IMR-90 (cell line): Measurements from ENCODE around the gene CDIP1. TPM values are rescaled to one million over a fixed set of nuclear protein-coding genes. Genes with fewer than 3 reads are reported as not detected.

Experiments used
- ATAC-seq: fragments of 200-7000 bp; cut with Tn5 transposase; 2 replicates; pipeline ENCODE4 v1.9.1; 2020; ENCODE audit warnings: low read depth, mild to moderate bottlenecking, moderate library complexity
- BruUV-seq: library from RNA; stranded (reverse); fragments of 400-500 nt; replicated peaks from 2 replicates; lab custom pipeline; 2021; lab: Mats Ljungman, UMichigan
- CTCF ChIA-PET: fragments of 300-600 bp; formaldehyde crosslinking; extraction: SDS; loops from one replicate; lab custom pipeline; 2021; ENCODE audit warnings: antibody characterized with exemption; lab: Yijun Ruan, JAX
- POLR2A ChIA-PET: fragments of 300-600 bp; sonication (Branson Sonifier 250); formaldehyde crosslinking; loops from one replicate; lab custom pipeline; 2022; ENCODE audit warnings: antibody characterized with exemption; ENCODE audit not compliant: unreplicated experiment; lab: Charles Lee
- DNase-seq: peaks from one replicate; pipeline ENCODE4 v3.0.0; 2013
- H2AFZ ChIP-seq: replicated peaks from 2 replicates; pipeline ENCODE3; 2013; ENCODE audit warnings: low read length, mild to moderate bottlenecking; ENCODE audit not compliant: poor library complexity
- H2AK5ac ChIP-seq: 2 replicates; pipeline ENCODE4 v1.6.1; 2013; ENCODE audit warnings: low read depth, low read length, inconsistent platforms
- H2AK9ac ChIP-seq: replicated peaks from 2 replicates; pipeline ENCODE3; 2013; ENCODE audit warnings: mild to moderate bottlenecking, low read depth, low read length, moderate library complexity; ENCODE audit not compliant: poor library complexity
- H2BK120ac ChIP-seq: 2 replicates; pipeline ENCODE4 v1.6.1; 2013; ENCODE audit warnings: low read depth, low read length, inconsistent platforms
- H2BK15ac ChIP-seq: 3 replicates; pipeline ENCODE4 v1.6.1; 2013; ENCODE audit warnings: low read depth, low read length, inconsistent platforms
- H2BK20ac ChIP-seq: 2 replicates; pipeline ENCODE4 v1.6.1; 2013; ENCODE audit warnings: low read depth, mild to moderate bottlenecking, inconsistent platforms, low read length, moderate library complexity
- H2BK5ac ChIP-seq: 2 replicates; pipeline ENCODE4 v1.6.1; 2013; ENCODE audit warnings: mild to moderate bottlenecking, low read depth, low read length, inconsistent platforms; ENCODE audit not compliant: poor library complexity, severe bottlenecking
- H3K14ac ChIP-seq: replicated peaks from 2 replicates; pipeline ENCODE4 v1.6.1; 2013; ENCODE audit warnings: low read depth, low read length, inconsistent platforms
- H3K18ac ChIP-seq: 2 replicates; pipeline ENCODE4 v1.6.1; 2013; ENCODE audit warnings: low read depth, low read length, control low read depth
- H3K23ac ChIP-seq: 2 replicates; pipeline ENCODE4 v1.6.1; 2013; ENCODE audit warnings: low read depth, low read length, inconsistent platforms
- H3K27ac ChIP-seq: 2 replicates; pipeline ENCODE4 v1.5.1; 2013; ENCODE audit warnings: mild to moderate bottlenecking, control low read depth, low read length; ENCODE audit not compliant: insufficient read depth
- H3K27me3 ChIP-seq: 2 replicates; pipeline ENCODE4 v1.6.1; 2013; ENCODE audit warnings: low read length; ENCODE audit not compliant: control insufficient read depth, insufficient read depth
- H3K36me3 ChIP-seq: 2 replicates; pipeline ENCODE4 v1.6.1; 2013; ENCODE audit warnings: low read length, mixed read lengths; ENCODE audit not compliant: control insufficient read depth, insufficient read depth
- H3K4ac ChIP-seq: 2 replicates; pipeline ENCODE4 v1.6.1; 2013; ENCODE audit warnings: low read depth, low read length, inconsistent platforms
- H3K4me1 ChIP-seq: 2 replicates; pipeline ENCODE4 v1.6.1; 2013; ENCODE audit warnings: low read length, mixed read lengths; ENCODE audit not compliant: control insufficient read depth, insufficient read depth
- H3K4me2 ChIP-seq: 2 replicates; pipeline ENCODE4 v1.6.1; 2013; ENCODE audit warnings: low read depth, mild to moderate bottlenecking, control low read depth, low read length, moderate library complexity
- H3K4me3 ChIP-seq: 2 replicates; pipeline ENCODE4 v1.5.1; 2013; ENCODE audit warnings: low read depth, mild to moderate bottlenecking, control low read depth, low read length, moderate library complexity; ENCODE audit not compliant: insufficient read depth
- H3K56ac ChIP-seq: 2 replicates; pipeline ENCODE4 v1.6.1; 2013; ENCODE audit warnings: low read length, inconsistent platforms; ENCODE audit not compliant: insufficient read depth; ENCODE audit errors: extremely low read depth
- H3K79me1 ChIP-seq, 2 experiments: 2 replicates each; pipeline ENCODE4 v1.6.1; 2013; ENCODE audit warnings: low read length in 2 of 2, inconsistent platforms in 1 of 2, low read depth in 1 of 2
- H3K9ac ChIP-seq: 2 replicates; pipeline ENCODE4 v1.6.1; 2013; ENCODE audit warnings: low read depth, low read length, control low read depth
- H3K9me1 ChIP-seq: 2 replicates; pipeline ENCODE4 v1.6.1; 2013; ENCODE audit warnings: low read length, inconsistent platforms; ENCODE audit not compliant: insufficient read depth
- H3K9me3 ChIP-seq: 2 replicates; pipeline ENCODE4 v1.6.1; 2013; ENCODE audit warnings: low read length; ENCODE audit not compliant: control insufficient read depth, insufficient read depth
- H4K20me1 ChIP-seq: 2 replicates; pipeline ENCODE4 v1.6.1; 2013; ENCODE audit warnings: low read length, inconsistent platforms; ENCODE audit not compliant: insufficient read depth
- H4K5ac ChIP-seq: 2 replicates; pipeline ENCODE4 v1.6.1; 2013; ENCODE audit warnings: mild to moderate bottlenecking, low read depth, low read length, control low read depth
- H4K8ac ChIP-seq, 2 experiments: 2 replicates each; pipeline ENCODE4 v1.6.1; 2013; ENCODE audit warnings: low read depth in 2 of 2, low read length in 2 of 2, control low read depth in 1 of 2, inconsistent platforms in 1 of 2
- H4K91ac ChIP-seq: 2 replicates; pipeline ENCODE4 v1.6.1; 2013; ENCODE audit warnings: low read depth, low read length, inconsistent platforms; ENCODE audit not compliant: insufficient read depth
- FOS ChIP-seq: fragments of 150-350 bp; IDR thresholded peaks from 2 replicates; pipeline ENCODE4 v1.6.1; 2016; ENCODE audit warnings: low read depth, low read length
- MAZ ChIP-seq: IDR thresholded peaks from 2 replicates; pipeline ENCODE4 v1.6.1; 2012; ENCODE audit warnings: low read depth, mild to moderate bottlenecking, low read length, improper control_type of control experiment, moderate library complexity, borderline replicate concordance
- NFE2L2 ChIP-seq: fragments of 150-350 bp; IDR thresholded peaks from 2 replicates; pipeline ENCODE4 v1.6.1; 2016; ENCODE audit warnings: low read depth, mild to moderate bottlenecking, low read length
- RCOR1 ChIP-seq: IDR thresholded peaks from 2 replicates; pipeline ENCODE4 v1.6.1; 2012; ENCODE audit warnings: mild to moderate bottlenecking, low read length, improper control_type of control experiment; ENCODE audit not compliant: insufficient replicate concordance
- RFX5 ChIP-seq: IDR thresholded peaks from 2 replicates; pipeline ENCODE4 v1.8.0; 2012; ENCODE audit warnings: low read depth, mild to moderate bottlenecking, low read length, moderate library complexity
- SMC3 ChIP-seq: fragments of 150-350 bp; IDR thresholded peaks from 2 replicates; pipeline ENCODE4 v1.6.1; 2016; ENCODE audit warnings: low read depth, mild to moderate bottlenecking, antibody characterized with exemption, low read length, moderate library complexity
- WGBS, 2 experiments: methylation state at CpG; one replicate each; pipeline versions ENCODE4 v1.1.5 to v1.1.7; 2013; ENCODE audit warnings: missing lambda C conversion rate in 2 of 2; ENCODE audit not compliant: insufficient read length in 1 of 2; ENCODE audit errors: extremely low coverage in 2 of 2; 5-methylcytosine and 5-hydroxymethylcytosine counted together
- dilution Hi-C: fragments of 300-500 bp; cut with HindIII; formaldehyde crosslinking; loops from one replicate; pipeline ENCODE4 v1.14.3; 2018; ENCODE audit warnings: low sequenced_read_pairs; ENCODE audit not compliant: unreplicated experiment
- in situ Hi-C: fragments of 300-500 bp; cut with MboI; formaldehyde crosslinking; loops from 3 replicates; pipeline ENCODE4 v1.14.3; 2019; ENCODE audit warnings: low sequenced_read_pairs, inconsistent platforms, mixed read lengths
- intact Hi-C: fragments of 100-400 bp; cut with micrococcal nuclease; formaldehyde crosslinking; loops from 2 replicates; pipeline ENCODE4 v1.10.0; 2022
- polyA plus RNA-seq, 3 experiments: library from polyadenylated mRNA; depleted of rRNA; stranded (reverse); fragments of >200 nt; gene quantifications; 2 replicates each; pipeline ENCODE4 v1.2.3, GENCODE V29; 2012; ENCODE audit warnings: low replicate concordance in 1 of 3
- total RNA-seq: library from RNA; depleted of rRNA; stranded (reverse); fragments of >200 nt; gene quantifications from 2 replicates; pipeline ENCODE4 v1.2.3, GENCODE V29; 2012
- TF ChIP-seq, protein P1 (sequence below): fragments of 150-350 bp; IDR thresholded peaks from 2 replicates; pipeline ENCODE4 v1.6.1; 2017; ENCODE audit warnings: mild to moderate bottlenecking, antibody characterized with exemption, low read length, low read depth
- TF ChIP-seq, protein P2 (sequence below): conservative IDR thresholded peaks from 2 replicates; pipeline ENCODE4 v1.5.1; 2012; ENCODE audit warnings: mild to moderate bottlenecking, low read depth, low read length, improper control_type of control experiment

CDIP1 gene
- total and polyA plus RNA-seq, 2 of the 4 experiments (the other 2 are of a cell fraction): 4.8 to 14.6 TPM

DNA sequence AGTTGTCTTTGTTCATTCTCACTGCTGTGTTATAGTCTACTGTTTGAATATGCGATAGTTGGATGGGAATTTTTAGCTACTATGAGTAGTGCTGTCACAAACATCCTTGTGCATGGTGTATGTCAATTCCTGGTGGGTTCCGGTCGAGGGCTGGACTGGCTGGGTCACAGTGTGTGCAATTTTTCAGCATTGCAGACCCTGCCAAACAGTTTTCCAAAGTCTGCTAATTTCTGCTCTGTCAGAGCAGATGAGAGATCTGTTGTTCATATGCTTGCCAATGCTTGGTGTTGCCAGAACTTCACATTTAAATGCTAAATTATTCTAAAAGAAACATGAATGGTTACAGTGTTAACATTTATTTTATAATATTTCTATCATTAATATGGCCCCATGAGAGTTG is 14.0 kb upstream of the CDIP1 start:
- no peak overlapping the region for H3K27ac ChIP-seq
- no peak for ATAC-seq
- no peak overlapping the region for H2AK9ac ChIP-seq
- BruUV-seq: no TSS peak
- H3K9me1 ChIP-seq: no peaks in the 10 kb centered on the region
- no peak overlapping the region for H3K56ac ChIP-seq
- H3K23ac ChIP-seq: no peak overlapping the region
- no peak overlapping the region for H3K14ac ChIP-seq
- TF ChIP-seq RFX5 (no peak), RCOR1 (no peak), SMC3 (no peak), NFE2L2 (no peak), FOS (no peak), MAZ (no peak)
- TF ChIP-seq, protein P1, sequence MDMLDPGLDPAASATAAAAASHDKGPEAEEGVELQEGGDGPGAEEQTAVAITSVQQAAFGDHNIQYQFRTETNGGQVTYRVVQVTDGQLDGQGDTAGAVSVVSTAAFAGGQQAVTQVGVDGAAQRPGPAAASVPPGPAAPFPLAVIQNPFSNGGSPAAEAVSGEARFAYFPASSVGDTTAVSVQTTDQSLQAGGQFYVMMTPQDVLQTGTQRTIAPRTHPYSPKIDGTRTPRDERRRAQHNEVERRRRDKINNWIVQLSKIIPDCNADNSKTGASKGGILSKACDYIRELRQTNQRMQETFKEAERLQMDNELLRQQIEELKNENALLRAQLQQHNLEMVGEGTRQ: no peak
- TF ChIP-seq, protein P2, sequence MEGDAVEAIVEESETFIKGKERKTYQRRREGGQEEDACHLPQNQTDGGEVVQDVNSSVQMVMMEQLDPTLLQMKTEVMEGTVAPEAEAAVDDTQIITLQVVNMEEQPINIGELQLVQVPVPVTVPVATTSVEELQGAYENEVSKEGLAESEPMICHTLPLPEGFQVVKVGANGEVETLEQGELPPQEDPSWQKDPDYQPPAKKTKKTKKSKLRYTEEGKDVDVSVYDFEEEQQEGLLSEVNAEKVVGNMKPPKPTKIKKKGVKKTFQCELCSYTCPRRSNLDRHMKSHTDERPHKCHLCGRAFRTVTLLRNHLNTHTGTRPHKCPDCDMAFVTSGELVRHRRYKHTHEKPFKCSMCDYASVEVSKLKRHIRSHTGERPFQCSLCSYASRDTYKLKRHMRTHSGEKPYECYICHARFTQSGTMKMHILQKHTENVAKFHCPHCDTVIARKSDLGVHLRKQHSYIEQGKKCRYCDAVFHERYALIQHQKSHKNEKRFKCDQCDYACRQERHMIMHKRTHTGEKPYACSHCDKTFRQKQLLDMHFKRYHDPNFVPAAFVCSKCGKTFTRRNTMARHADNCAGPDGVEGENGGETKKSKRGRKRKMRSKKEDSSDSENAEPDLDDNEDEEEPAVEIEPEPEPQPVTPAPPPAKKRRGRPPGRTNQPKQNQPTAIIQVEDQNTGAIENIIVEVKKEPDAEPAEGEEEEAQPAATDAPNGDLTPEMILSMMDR: no peak
- intact Hi-C loops (no loop called here), in situ Hi-C loops (no loop called here), dilution Hi-C loops (no loop called here)
- no peak overlapping the region for H4K5ac ChIP-seq
- DNase-seq: no peak
- no peak overlapping the region for H3K4me2 ChIP-seq
- H2BK5ac ChIP-seq: no peak overlapping the region
- ChIA-PET CTCF (no interaction called here), POLR2A (no interaction called here)
- no peak overlapping the region for H2BK120ac ChIP-seq
- no peak overlapping the region for H2BK15ac ChIP-seq
- no peaks in the 10 kb centered on the region for H3K4me1 ChIP-seq
- no peak overlapping the region for H2BK20ac ChIP-seq
- H3K18ac ChIP-seq: no peak overlapping the region
- H2AK5ac ChIP-seq: no peak overlapping the region
- H3K27me3 ChIP-seq: peaks cover 34% of the 10 kb centered on the region
- H3K9ac ChIP-seq: no peak overlapping the region
- H3K4me3 ChIP-seq: no peak overlapping the region
- no peak overlapping the region for H4K91ac ChIP-seq
- no CpG with 5 or more reads among the region's 3 CpGs for WGBS, 2 experiments
- no peak overlapping the region for H3K4ac ChIP-seq
- H3K9me3 ChIP-seq: no peaks in the 10 kb centered on the region
- no peaks in the 10 kb centered on the region for H3K79me1 ChIP-seq
- H2AFZ ChIP-seq: no peak overlapping the region
- H4K8ac ChIP-seq: no peak overlapping the region
- H3K36me3 ChIP-seq: no peaks in the 10 kb centered on the region
- no peaks in the 10 kb centered on the region for H4K20me1 ChIP-seq
